ENCODE measurements around the gene LNX1. TPM values are rescaled to one million over a fixed set of nuclear protein-coding genes. Genes with fewer than 3 reads are reported as not detected.

LNX1 gene
- total and polyA plus RNA-seq, 2 experiments from 2014 or later = 6.7 to 9.4 TPM

- TF ChIP-seq EZH2 (IDR thresholded peaks at IDR 0.05; ENCODE audit: insufficient read depth, poor library complexity, severe bottlenecking) (no peak), EZH2phosphoT487 (IDR thresholded peaks at IDR 0.05; ENCODE audit: insufficient read depth, low read depth) (no peak)
- Histone ChIP-seq H3K4me3 (no peak overlapping the region), H3K4me2 (ENCODE audit: unreplicated experiment) (no peak overlapping the region), H3K27ac (no peak overlapping the region), H3K36me3 (ENCODE audit: low read depth) (no peaks in the 10 kb centered on the region), H3K9me3 (ENCODE audit: low read depth) (no peaks in the 10 kb centered on the region), H4K20me1 (ENCODE audit: insufficient read depth) (no peaks in the 10 kb centered on the region), H3K79me2 (ENCODE audit: insufficient read depth) (no peaks in the 10 kb centered on the region), H2AFZ (no peak overlapping the region), H3K27me3 (replicated peaks; ENCODE audit: insufficient read depth) (no peaks in the 10 kb centered on the region), H3F3A (ENCODE audit: insufficient read depth) (peaks cover 16% of the 10 kb centered on the region), H3K4me1 (ENCODE audit: insufficient read depth) (peaks cover 19% of the 10 kb centered on the region), H3K9me2 (ENCODE audit: insufficient read depth) (no peaks in the 10 kb centered on the region), H3K9ac (no peak overlapping the region)
- in situ Hi-C loops (cut with MboI) = loop anchor here (25.0 kb wide), 1 partner anchor 655 kb away; the partner anchor contains the start of gene PDGFRA
- no peak for DNase-seq
- WGBS, 2 experiments (ENCODE audit: low coverage in 1 of 2, low lambda C conversion rate in 2 of 2, missing lambda C conversion rate in 2 of 2) = 80 to 85% methylated on average over 4 of the region's 4 CpGs
Observed at GRCh38 chr4:53582194-53582593, 9.1 kb downstream of the LNX1 start.

GRCh38 chr4:53580274-53580673, 11.0 kb downstream of the LNX1 start:
- 75 to 81% methylated on average over 3 of the region's 3 CpGs for WGBS, 2 experiments (ENCODE audit: low coverage in 1 of 2, low lambda C conversion rate in 2 of 2, missing lambda C conversion rate in 2 of 2)
- H3K9me2 ChIP-seq (ENCODE audit: insufficient read depth) = no peaks in the 10 kb centered on the region
- TF ChIP-seq EZH2phosphoT487 (IDR thresholded peaks at IDR 0.05; ENCODE audit: insufficient read depth, low read depth) (no peak), EZH2 (IDR thresholded peaks at IDR 0.05; ENCODE audit: insufficient read depth, poor library complexity, severe bottlenecking) (no peak)
- H3K9ac ChIP-seq = no peak overlapping the region
- DNase-seq = no peak
- H3K36me3 ChIP-seq (ENCODE audit: low read depth) = no peaks in the 10 kb centered on the region
- no peak overlapping the region for H3K4me3 ChIP-seq
- no peaks in the 10 kb centered on the region for H3K79me2 ChIP-seq (ENCODE audit: insufficient read depth)
- peaks cover 9% of the 10 kb centered on the region for H3F3A ChIP-seq (ENCODE audit: insufficient read depth)
- no peaks in the 10 kb centered on the region for H4K20me1 ChIP-seq (ENCODE audit: insufficient read depth)
- no peak overlapping the region for H2AFZ ChIP-seq
- H3K4me1 ChIP-seq (ENCODE audit: insufficient read depth) = peaks cover 15% of the 10 kb centered on the region
- H3K9me3 ChIP-seq (ENCODE audit: low read depth) = no peaks in the 10 kb centered on the region
- H3K4me2 ChIP-seq (ENCODE audit: unreplicated experiment) = no peak overlapping the region
- H3K27ac ChIP-seq = no peak overlapping the region
- in situ Hi-C loops (cut with MboI) = loop anchor here (25.0 kb wide), 1 partner anchor 657 kb away; the partner anchor contains the start of gene PDGFRA
- no peaks in the 10 kb centered on the region for H3K27me3 ChIP-seq (replicated peaks; ENCODE audit: insufficient read depth)

- in situ Hi-C loops (cut with MboI) = loop anchor here (25.0 kb wide), 1 partner anchor 657 kb away; the partner anchor contains the start of gene PDGFRA
- Histone ChIP-seq H3K9me3 (ENCODE audit: low read depth) (no peaks in the 10 kb centered on the region), H3K4me1 (ENCODE audit: insufficient read depth) (peaks cover 12% of the 10 kb centered on the region), H3K9ac (no peak overlapping the region), H3K9me2 (ENCODE audit: insufficient read depth) (no peaks in the 10 kb centered on the region), H4K20me1 (ENCODE audit: insufficient read depth) (no peaks in the 10 kb centered on the region), H3F3A (ENCODE audit: insufficient read depth) (peaks cover 7% of the 10 kb centered on the region; the same call in 1 of the 2 replicates), H3K36me3 (ENCODE audit: low read depth) (no peaks in the 10 kb centered on the region), H3K4me2 (ENCODE audit: unreplicated experiment) (no peak overlapping the region), H3K27me3 (replicated peaks; ENCODE audit: insufficient read depth) (no peaks in the 10 kb centered on the region), H3K27ac (no peak overlapping the region), H3K79me2 (ENCODE audit: insufficient read depth) (no peaks in the 10 kb centered on the region), H2AFZ (no peak overlapping the region), H3K4me3 (no peak overlapping the region)
- no peak for DNase-seq
- no peak for TF ChIP-seq EZH2 (IDR thresholded peaks at IDR 0.05; ENCODE audit: insufficient read depth, poor library complexity, severe bottlenecking)
- TF ChIP-seq EZH2phosphoT487 (IDR thresholded peaks at IDR 0.05; ENCODE audit: insufficient read depth, low read depth) = no peak
- WGBS, 2 experiments (ENCODE audit: low coverage in 1 of 2, low lambda C conversion rate in 2 of 2, missing lambda C conversion rate in 2 of 2) = 80 to 88% methylated on average over 3 of the region's 3 CpGs
Observed at GRCh38 chr4:53579826-53580225, 11.5 kb downstream of the LNX1 start.

- Histone ChIP-seq H3K9me3 (ENCODE audit: low read depth) (no peaks in the 10 kb centered on the region), H2AFZ (0 out of 2 replicates have a peak overlapping the region, but pooled peaks have one; percentile 22), H3K9me2 (ENCODE audit: insufficient read depth) (no peaks in the 10 kb centered on the region), H3K27ac (no peak overlapping the region), H3K4me2 (ENCODE audit: unreplicated experiment) (peak overlapping the region; percentile 32), H3K4me1 (ENCODE audit: insufficient read depth) (peaks cover 12% of the 10 kb centered on the region), H4K20me1 (ENCODE audit: insufficient read depth) (no peaks in the 10 kb centered on the region), H3K9ac (no peak overlapping the region), H3K4me3 (0 out of 2 replicates have a peak overlapping the region, but pooled peaks have one; percentile 1), H3K36me3 (ENCODE audit: low read depth) (no peaks in the 10 kb centered on the region), H3K79me2 (ENCODE audit: insufficient read depth) (no peaks in the 10 kb centered on the region), H3K27me3 (replicated peaks; ENCODE audit: insufficient read depth) (no peaks in the 10 kb centered on the region), H3F3A (ENCODE audit: insufficient read depth) (peaks cover 7% of the 10 kb centered on the region; the same call in 1 of the 2 replicates)
- 4 to 6% methylated on average over 2 of the region's 2 CpGs for WGBS, 2 experiments (ENCODE audit: low coverage in 1 of 2, low lambda C conversion rate in 2 of 2, missing lambda C conversion rate in 2 of 2)
- peak; percentile 41 for DNase-seq
- in situ Hi-C loops (cut with MboI) = loop anchor here (25.0 kb wide), 1 partner anchor 660 kb away; the partner anchor contains the start of gene PDGFRA
- TF ChIP-seq EZH2 (IDR thresholded peaks at IDR 0.05; ENCODE audit: insufficient read depth, poor library complexity, severe bottlenecking) (no peak), EZH2phosphoT487 (IDR thresholded peaks at IDR 0.05; ENCODE audit: insufficient read depth, low read depth) (no peak)
Observed at GRCh38 chr4:53576676-53577372, 14.5 kb downstream of the LNX1 start.
